ENCODE measurements around the gene CPSF2.

DNA sequence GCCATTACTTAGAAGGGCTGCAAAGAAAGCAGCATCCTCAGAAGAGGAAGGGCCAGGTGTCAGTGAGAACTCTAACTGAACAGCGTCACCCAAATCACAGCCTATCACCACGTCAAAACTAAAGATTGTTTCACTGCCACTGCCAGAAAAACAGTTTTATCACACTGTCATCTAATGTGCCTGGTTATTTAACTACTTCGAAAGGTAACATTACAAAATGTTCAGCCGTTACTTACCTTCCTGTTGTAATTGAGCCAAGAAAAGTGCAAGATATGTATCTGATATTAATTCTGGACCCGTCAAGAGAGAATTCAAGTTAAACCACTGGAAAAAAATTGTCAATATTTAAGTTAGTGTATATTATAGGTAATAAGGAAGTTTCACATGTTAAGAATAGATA lies 33.3 kb upstream of the CPSF2 start:
- TF ChIP-seq CTCF (IDR thresholded peaks at IDR 0.05) (no peak), EZH2 (IDR thresholded peaks at IDR 0.05) (no peak)
